Head of caudate nucleus (tissue), 42 donors: ENCODE data around the gene DMRT2.

Experiments used
- DNase-seq, 42 donors: peaks; one replicate each; pipeline versions ENCODE4 v3.0.0 to v3.0.0-alpha.2; 2020 to 2021; ENCODE audit warnings: mixed read lengths in 7 of 42
- intact Hi-C: fragments of 100-400 bp; cut with DNase I; formaldehyde crosslinking; loops from one replicate; pipeline ENCODE4 v1.15.0; 2022

The DMRT2 gene

GRCh38 chr9:1073497-1073896 lies 23.3 kb downstream of the DMRT2 start:
- intact Hi-C loops, result no loop called here
- no peak for DNase-seq

- no peak for DNase-seq
- intact Hi-C loops, result no loop called here
These were observed 27.5 kb downstream of the DMRT2 start for GRCh38 chr9:1077616-1078015.

- intact Hi-C loops, result no loop called here
- peak; percentile 72 to 92 (median 86) for DNase-seq
These were observed 33.3 kb downstream of the DMRT2 start for GRCh38 chr9:1083325-1083913.

- intact Hi-C loops, result no loop called here
- DNase-seq, result no peak
These were observed 34.9 kb downstream of the DMRT2 start for GRCh38 chr9:1085086-1085485.

GRCh38 chr9:1086517-1086916 lies 36.4 kb downstream of the DMRT2 start:
- DNase-seq, result no peak
- intact Hi-C loops, result no loop called here

- no peak for DNase-seq
- intact Hi-C loops, result no loop called here
These were observed 37.1 kb downstream of the DMRT2 start for GRCh38 chr9:1087120-1087881.

GRCh38 chr9:1094749-1095148 lies 44.6 kb downstream of the DMRT2 start:
- DNase-seq, result no peak
- intact Hi-C loops, result no loop called here

- no peak for DNase-seq
- intact Hi-C loops, result no loop called here
These were observed 46.2 kb downstream of the DMRT2 start for GRCh38 chr9:1096155-1096964.

GRCh38 chr9:1098551-1098950 lies 48.4 kb downstream of the DMRT2 start:
- intact Hi-C loops, result no loop called here

GRCh38 chr9:1100201-1100600 lies 50.0 kb downstream of the DMRT2 start:
- DNase-seq, result no peak
- intact Hi-C loops, result no loop called here

More at GRCh38 chr9:1098551-1098950, 48.4 kb downstream of the DMRT2 start:
- DNase-seq, result no peak

- intact Hi-C loops, result no loop called here
- peak in 39 of 42 donors; percentile 16 to 77 (median 47) for DNase-seq
These were observed 50.8 kb downstream of the DMRT2 start for GRCh38 chr9:1100945-1101344.

GRCh38 chr9:1101846-1102641 lies 51.9 kb downstream of the DMRT2 start:
- intact Hi-C loops, result no loop called here
- DNase-seq, result no peak

GRCh38 chr9:1102642-1102970 lies 52.4 kb downstream of the DMRT2 start:
- DNase-seq, result no peak

More at GRCh38 chr9:1102642-1102970, 52.4 kb downstream of the DMRT2 start:
- intact Hi-C loops, result no loop called here
